Measurements from ENCODE around the gene MACROD2.
"Not testable (repeated sequence)": the region's sequence is repeated elsewhere in the genome, so short reads cannot be mapped to it uniquely, and the experiment has no call there.

Gene MACROD2

DNA sequence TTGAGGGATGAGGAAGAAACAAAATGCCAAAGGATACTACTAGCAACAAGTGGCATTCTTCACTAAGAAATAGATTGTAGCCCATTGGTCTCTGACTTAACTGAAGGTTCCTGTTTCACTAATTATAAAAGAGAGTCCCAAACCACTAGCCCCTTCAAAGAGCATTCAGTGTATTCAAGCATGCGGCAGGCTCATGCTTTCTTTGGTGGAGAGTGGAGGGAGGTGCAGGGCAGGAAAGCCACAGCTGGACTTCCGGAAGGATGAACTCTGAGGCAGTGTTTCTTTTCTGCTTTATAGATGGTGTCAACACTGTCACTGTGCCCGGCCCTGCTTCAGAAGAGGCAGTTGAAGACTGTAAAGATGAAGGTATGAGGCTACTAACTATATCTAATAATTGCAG, 1941.9 kb downstream of the MACROD2 start:
- DNase-seq (ENCODE audit: low read depth, low spot score): no peak

DNA sequence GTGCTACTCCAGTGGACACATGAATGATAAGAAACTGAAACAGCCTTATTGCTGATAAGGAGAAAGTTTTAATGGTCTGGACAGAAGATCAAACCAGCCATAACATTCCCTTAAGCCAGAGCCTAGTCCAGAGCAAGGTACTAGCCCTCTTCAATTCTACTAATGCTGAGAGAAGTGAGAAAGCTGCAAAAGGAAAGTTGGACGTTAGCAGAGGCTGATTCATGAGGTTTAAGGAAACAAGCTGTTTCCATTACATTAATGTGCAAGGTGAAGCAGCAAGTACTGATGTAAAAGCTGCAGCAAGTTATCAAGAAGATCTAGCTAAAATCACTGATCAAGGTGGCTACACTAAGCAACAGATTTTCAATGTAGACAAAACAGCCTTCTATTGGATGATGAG, 1943.5 kb downstream of the MACROD2 start:
- no peak for DNase-seq (ENCODE audit: low read depth, low spot score)

DNA sequence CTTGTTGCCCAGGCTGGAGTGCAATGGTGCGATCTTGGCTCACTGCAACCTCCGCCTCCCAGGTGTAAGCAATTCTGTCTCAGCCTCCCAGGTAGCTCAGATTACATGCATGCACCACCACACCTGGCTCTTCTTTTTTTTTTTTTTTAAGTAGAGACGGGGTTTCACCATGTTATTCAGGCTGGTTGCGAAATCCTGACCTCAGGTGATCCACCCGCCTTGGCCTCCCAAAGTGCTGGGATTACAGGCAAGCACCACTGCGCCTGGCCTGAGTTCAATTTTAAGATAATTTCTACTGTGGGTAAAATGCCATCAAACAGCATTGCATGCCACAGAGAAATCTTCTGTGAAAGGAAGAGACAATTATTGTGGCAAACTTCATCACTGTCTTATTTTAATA, 1944.8 kb downstream of the MACROD2 start:
- no peak for DNase-seq (ENCODE audit: low read depth, low spot score)

DNA sequence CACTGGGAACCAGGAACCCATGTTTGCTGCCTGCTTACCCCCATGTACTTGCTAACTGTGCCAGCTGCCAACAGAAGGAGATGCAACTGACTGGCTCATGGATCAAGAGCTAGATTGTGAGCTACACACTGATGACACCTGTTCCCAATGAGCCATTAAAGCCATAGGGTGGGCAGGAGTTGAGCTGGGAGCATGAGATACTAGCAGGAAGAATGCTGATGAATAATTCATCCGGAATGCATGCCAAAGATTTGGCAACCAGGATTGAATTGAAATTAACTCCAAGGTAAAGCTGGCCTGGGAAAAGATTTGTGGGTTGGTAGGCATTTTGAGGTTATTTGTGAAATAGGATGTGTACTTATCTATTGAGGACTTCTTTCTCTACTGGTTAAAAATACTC, 1946.8 kb downstream of the MACROD2 start:
- no peak for DNase-seq (ENCODE audit: low read depth, low spot score)

DNA sequence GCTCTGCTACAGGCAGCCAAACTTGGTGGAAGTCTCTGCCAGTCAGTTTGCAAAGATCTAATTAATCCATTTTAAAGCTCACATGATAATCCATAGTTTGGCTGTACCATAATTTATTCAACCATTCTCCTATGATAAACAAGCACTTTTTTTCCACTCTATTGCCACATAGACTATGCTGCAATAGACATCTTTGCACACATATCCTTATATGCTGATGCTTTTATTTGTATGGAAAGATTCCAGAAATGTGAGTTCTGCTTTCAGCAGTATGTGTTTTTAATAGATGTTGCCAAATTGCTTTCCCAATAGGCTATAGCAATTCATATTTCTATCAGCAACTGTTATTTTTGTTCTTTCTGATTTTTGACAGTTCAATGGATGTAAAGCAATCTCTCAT, 1950.0 kb downstream of the MACROD2 start:
- DNase-seq (ENCODE audit: low read depth, low spot score): no peak

DNA sequence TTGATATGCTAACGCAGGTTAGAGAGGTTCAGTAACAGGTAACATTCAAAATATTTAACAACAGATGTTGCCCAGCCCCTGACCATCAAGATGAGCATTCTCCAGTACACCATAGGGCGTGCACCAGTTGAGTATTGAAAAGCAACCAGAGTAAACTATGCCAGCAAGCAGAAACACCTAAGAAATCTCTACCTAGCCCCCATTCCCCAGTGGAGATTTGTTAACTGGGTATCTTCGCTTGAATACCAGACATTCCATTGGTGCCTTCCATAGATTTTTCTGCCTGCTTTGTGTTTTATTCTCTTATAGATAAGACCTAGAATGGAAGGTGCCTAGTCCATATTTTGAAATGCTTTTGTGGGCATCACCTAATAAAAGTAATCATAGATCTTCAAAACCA, 1954.1 kb downstream of the MACROD2 start:
- DNase-seq (ENCODE audit: low read depth, low spot score): no peak

DNA sequence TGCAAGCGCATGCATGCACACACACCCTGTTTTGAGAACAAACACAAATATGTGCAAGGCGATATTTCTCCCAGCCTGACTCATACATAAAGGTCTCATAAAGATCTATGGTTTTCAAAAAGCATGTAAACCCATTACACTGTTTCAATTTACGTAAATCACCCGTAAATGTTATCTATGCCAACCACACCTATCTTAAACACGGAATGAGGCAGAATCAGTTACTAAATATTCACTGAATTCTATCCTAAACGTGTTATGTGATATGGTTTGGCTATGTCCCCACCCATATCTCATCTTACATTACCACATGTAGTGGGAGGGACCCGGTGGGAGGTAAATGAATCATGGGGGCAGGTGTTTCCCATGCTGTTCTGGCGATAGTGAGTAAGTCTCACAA, 1956.3 kb downstream of the MACROD2 start:
- no peak for DNase-seq (ENCODE audit: low read depth, low spot score)

DNA sequence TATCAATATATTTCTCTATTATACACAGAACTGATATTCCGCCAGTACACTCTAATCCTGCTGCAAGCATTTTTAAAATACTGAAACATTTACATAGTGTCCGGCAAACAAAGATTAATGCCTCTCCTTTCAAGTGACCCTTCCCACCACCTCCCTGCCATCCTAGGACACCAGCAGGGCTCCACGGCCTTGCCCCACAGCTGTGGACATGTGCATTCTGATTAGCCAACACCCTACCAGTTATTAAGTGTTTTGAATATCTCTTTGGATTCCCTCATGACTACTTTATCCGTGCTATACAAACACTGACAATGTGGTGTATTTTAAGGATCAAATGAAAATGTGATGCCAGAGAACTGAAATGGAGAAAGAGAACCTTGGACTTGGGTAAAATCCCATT, 1962.8 kb downstream of the MACROD2 start:
- DNase-seq (ENCODE audit: low read depth, low spot score): no peak

DNA sequence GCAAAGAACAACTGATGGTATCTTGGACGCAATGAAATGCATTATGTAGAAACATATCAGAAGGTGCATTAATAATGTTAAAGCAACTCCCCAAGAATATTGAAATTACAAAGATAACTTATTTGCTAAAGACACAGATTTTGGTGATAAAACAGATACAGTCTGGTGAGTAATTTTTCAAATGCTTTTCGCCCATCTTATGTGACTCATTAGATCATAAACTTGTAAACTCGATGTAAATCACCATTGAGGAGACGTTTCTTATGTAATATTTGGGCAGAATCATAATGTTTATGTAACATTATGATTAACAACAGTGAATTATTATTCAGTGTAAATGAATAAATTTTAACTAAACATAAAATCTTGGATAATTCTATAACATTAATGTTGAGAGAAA, 1969.8 kb downstream of the MACROD2 start:
- DNase-seq (ENCODE audit: low read depth, low spot score): no peak

DNA sequence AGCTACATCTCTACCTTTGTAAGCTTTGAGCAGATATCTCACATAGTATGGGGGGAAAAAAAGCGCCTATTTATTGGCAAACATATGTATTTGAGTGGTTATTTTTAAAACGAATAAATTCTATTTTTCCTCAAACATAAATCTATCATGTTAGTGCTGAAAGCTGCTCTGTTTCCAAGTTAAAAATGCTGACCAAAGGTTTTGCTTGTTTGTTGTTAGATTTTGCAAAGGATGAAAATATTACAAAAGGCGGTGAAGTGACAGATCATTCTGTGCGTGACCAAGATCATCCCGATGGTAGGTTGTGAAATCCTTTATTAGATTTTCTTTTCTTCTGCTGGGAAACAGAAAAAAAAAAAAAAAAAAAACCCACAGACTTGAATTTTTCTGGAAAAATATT, 1972.0 kb downstream of the MACROD2 start:
- no peak for DNase-seq (ENCODE audit: low read depth, low spot score)

DNA sequence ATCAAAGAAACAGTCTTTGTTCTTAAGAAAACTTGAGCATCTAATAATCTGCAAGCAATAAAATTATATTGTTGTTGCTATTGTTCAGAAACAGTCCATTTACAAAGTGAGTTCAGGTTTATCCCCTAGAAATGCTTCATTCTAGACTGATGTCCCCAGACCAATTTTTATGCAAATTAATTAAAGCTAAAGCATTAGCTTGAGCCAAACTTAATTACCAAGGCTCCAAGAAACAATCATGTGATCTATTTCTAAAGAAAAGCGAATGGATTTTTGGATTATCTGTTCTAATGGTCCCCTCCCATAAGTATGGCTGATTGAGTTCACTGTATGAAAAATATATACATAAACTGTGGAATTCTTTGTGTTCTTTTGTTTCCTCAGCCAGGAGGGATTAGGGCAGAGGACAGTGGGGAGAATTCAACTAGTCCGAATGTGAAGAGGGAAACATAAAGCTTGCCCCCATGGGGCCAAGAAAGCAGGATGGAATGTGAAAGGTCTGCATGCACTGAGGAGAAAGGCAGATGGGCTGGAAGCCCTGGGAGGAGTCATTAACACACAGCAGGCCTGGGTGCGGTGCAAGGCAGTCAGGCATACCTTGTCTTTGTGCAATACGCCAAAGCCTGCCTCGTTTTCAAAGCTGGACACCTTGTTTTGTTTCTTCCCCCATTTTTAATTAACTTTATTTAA, 1980.9 kb downstream of the MACROD2 start:
- DNase-seq (ENCODE audit: low read depth, low spot score): no peak

DNA sequence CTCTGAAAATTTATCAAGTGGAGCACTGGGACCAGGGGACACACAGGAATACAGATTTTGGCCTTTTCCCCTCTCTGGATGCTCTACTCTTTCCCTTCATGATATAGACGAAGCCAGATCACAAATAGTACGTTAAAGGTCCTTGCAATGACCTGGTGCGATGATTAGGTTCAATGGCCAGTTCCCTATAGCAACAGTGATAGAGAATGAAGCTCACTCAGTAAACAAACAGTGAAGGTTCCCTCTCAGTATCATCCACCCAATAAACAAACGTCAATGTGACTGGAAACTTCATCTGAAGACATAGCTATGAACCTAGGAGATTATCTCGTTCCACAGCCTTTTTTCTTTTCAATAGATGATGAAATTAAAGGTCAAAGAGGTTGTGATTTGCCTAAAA, 1981.7 kb downstream of the MACROD2 start:
- no peak for DNase-seq (ENCODE audit: low read depth, low spot score)

DNA sequence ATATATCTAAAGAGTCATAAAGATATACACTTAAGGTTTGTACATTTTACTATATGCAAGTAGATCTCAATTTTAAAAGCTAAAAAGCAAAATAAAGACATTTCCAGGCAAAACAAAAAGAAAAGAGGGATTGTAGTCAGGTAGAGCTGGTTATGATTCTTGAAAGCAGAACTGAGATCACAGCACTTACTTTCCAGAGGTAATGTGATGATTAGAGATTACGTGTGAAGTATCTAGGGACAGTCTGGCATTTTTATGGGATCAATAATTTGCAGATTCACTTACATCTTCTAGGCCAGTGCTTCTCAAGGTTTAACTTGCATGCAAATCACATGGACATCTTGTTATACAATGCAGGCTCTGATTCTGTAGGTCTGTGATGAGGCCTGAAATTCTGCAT, 1982.4 kb downstream of the MACROD2 start:
- DNase-seq (ENCODE audit: low read depth, low spot score): no peak

DNA sequence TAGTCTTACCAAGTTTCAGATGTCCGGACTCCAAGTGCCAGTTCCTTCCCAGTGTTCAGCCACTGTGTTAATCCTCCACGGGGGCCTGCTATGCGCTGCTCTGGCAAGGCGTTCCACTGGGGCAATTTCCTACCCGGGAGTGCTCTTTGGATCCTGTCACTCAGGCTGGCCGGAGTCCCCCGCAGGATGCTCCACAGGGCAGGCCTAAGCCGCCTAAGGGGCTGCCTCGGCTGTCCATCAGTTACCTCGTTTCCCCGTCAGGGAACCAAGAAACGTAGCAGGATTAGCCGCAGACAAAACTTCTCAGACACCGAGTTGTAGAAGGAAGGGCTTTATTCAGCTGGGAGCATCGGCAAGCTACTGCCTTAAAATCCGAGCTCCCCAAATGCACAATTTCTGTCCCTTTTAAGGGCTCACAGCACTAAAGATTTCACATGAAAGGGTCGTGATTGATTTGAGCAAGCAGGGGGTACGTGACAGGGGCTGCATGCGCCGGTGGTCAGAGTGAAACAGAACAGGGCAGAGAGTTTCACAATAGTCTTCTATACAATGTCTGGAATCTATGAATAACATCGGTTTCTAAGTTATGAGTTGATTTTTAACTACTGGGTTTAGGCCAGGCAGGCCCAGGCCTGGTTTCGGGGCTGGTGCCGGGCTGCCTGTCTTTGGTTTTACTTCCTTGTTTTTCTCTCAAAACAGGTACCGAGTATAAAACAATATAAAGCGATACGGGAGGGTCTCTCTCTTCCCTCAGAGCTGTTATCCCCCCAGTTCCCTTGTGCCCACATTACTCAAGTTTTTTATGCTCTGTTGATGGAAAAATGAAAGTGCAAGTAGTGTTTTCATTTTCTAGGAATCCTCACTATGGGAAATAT, 1990.4 kb downstream of the MACROD2 start:
- not testable (repeated sequence) for DNase-seq (ENCODE audit: low read depth, low spot score)

DNA sequence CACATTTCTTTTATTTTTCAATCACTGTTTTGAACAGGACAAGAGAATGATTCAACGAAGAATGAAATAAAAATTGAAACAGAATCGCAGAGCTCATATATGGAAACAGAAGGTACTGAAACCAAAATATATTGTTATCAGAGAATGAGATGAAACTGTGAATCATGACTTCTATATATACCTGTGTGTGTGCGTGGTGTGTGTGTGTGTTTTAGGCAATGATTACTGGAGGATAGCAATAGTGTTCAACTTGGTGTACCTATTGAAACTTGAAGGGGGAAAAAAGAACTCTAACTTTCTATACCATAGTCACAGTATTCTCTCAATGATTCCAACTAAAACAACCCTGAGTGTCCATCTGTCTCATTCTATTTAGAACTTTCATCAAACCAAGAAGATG, 1991.4 kb downstream of the MACROD2 start:
- DNase-seq (ENCODE audit: low read depth, low spot score): no peak

DNA sequence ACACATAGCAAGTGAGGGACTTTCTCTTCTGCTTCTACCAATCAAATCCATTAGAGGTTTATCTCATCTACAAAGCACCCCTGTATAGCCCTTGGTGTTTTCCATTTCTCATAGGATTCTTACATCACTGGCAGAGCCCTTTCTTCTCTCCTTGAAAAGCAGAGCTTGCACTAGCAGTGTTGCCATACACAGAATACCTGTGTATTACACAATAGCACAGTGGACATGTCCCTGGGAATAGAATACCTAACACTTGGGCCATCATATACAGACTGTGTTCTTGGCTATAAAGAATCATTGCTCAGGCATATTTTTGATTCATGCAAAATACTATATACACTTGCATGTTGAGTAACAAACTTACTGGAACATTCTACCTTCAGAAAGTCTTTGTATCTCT, 1996.0 kb downstream of the MACROD2 start:
- DNase-seq (ENCODE audit: low read depth, low spot score): no peak

DNA sequence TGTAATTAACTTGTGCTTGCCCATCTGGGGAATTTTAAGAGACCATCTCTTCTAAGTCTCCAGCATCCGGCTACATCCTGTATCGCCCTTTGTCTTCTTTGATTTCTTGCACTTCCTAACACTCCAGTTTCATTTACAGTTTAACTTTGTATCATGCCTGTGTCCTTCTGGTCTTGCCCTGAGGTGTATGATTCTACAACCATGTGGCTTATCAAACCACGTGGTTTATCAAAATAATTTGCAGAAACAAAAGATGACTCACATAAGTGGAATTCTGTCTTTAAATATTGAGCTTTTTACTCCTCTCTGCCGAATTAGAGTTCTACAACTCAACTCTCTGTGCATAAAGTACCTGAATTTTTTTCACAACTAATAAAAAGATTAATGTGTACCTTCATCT, 1997.2 kb downstream of the MACROD2 start:
- DNase-seq (ENCODE audit: low read depth, low spot score): no peak

DNA sequence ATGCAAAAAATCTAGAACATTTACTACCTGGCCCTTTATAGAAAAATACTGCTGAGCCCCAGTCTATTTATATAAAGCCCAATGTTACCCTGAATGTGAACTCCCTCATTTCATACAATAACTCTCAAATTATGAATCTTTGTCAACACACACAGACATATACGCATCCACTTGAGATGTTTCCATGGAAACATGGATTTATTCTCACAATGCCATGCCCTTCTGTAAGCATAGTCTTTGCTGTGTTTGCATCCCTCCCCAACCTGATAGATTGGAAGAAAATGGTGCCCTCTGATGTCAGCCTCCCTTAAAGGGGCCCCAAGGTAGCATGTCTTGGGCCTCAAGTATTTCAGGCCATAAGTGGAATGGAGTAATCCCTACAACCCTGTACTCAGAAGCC, 2004.8 kb downstream of the MACROD2 start:
- DNase-seq (ENCODE audit: low read depth, low spot score): no peak

DNA sequence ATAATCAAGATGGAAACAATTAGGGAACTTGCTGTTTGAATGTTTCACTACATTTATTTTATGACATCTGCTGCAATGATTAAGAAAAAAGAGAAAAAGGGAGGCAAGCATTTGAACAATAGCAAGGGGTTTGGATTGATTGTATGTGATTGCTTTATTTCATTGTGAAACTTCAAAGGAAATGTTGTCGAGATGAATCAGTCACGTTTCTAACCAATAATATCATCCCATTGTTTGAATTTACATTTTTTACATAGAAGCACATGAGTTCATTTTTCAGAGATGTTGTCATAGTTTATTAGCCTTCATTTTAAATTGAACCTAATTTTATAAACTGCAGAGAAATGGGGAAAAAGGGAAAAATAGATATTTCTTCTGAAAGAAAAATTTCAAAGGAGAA, 2006.0 kb downstream of the MACROD2 start:
- no peak for DNase-seq (ENCODE audit: low read depth, low spot score)

DNA sequence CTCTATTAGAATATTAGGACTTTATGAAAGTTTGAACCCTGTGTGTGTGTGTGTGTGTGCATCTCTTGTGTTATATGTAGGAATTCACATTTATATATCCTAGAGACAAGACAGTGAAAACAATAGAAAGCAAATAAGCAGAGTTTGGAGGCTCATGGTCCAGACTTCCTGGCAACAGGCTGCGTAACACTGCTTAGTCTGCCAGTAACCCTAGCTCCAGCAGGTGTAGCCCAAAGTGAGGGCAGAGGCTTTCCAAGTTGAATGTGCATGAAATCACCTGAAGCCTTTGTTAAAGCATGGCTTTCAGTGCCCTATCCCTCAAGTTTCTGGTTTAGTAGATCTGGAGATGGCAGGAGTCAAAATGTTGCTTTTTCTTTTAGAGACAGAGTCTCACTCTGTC, 2008.0 kb downstream of the MACROD2 start:
- DNase-seq (ENCODE audit: low read depth, low spot score): no peak

DNA sequence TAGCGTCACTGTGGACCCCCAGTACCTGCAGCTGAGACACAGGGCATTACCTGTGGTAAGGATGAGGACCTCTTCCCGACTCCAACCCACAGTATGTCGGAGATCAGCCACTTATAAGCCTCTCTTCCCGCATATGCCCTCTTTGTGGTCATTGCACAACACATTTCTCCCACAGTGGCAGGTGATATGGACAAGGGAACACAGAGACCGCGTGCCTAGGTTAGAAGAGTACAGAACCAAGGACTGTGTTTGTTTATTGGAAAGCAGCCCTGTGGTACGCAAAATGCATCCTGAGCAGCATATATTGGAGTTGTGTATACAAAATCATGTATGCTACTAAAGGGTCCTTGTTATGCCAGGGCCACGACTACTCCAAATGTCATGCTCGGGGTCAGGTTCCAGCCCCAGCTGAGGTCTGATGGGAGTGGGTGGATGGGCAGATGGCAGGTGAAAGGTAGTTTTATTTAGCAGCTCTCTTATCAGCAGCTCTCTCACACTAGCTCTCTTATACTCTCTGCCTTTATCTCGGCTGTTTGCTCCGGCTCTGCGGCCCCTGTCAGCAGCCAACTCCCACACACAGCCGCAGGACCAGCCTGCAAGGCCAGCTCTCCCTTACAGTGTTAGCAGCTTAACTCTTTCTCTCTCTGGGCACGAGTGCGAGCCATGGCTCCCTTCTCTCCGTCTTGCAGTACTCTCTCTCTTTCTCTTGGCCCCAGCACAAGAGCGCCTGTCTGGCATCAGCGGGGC, 2009.0 kb downstream of the MACROD2 start:
- no peak for DNase-seq (ENCODE audit: low read depth, low spot score)

All from smooth muscle cell of the brain vasculature (primary cell).